MCF 10A (cell line): ENCODE measurements around the gene B4GALT5. TPM values are rescaled to one million over a fixed set of nuclear protein-coding genes. Genes with fewer than 3 reads are reported as not detected.
A peak's percentile ranks its signal among the peaks of the same experiment; 100 is the strongest.

ENCODE experiments used
- BruUV-seq: library from RNA; stranded (reverse); fragments of 400-500 nt; replicated peaks from 2 replicates; lab custom pipeline; 2021; lab: Mats Ljungman, UMichigan
- CTCF ChIA-PET: fragments of 300-600 bp; sonication (Branson Sonifier 250); formaldehyde crosslinking; extraction: SDS; loops from one replicate; lab custom pipeline; 2021; ENCODE audit warnings: antibody characterized with exemption, inconsistent platforms; lab: Yijun Ruan, JAX
- POLR2A ChIA-PET: fragments of 300-600, 350-650 bp; sonication (Branson Sonifier 250); formaldehyde crosslinking; extraction: SDS; loops from one replicate; lab custom pipeline; 2020; ENCODE audit warnings: antibody characterized with exemption, inconsistent platforms; lab: Yijun Ruan, JAX
- DNase-seq: peaks from one replicate; pipeline ENCODE4 v3.0.0-alpha.2; 2018; ENCODE audit not compliant: unreplicated experiment
- H3K27ac Mint-ChIP-seq: one replicate; pipeline ENCODE4 v1.8.0; 2022; ENCODE audit warnings: mild to moderate bottlenecking, low read depth, mixed read lengths; ENCODE audit not compliant: unreplicated experiment
- H3K27me3 Mint-ChIP-seq: one replicate; pipeline ENCODE4 v1.8.0; 2022; ENCODE audit warnings: mixed read lengths; ENCODE audit not compliant: insufficient read depth, unreplicated experiment
- H3K36me3 Mint-ChIP-seq: one replicate; pipeline ENCODE4 v1.8.0; 2022; ENCODE audit warnings: mild to moderate bottlenecking, moderate library complexity, mixed read lengths; ENCODE audit not compliant: insufficient read depth, unreplicated experiment
- H3K4me1 Mint-ChIP-seq: one replicate; pipeline ENCODE4 v1.8.0; 2022; ENCODE audit warnings: mixed read lengths; ENCODE audit not compliant: insufficient read depth, unreplicated experiment
- H3K4me3 Mint-ChIP-seq: one replicate; pipeline ENCODE4 v1.8.0; 2022; ENCODE audit warnings: mild to moderate bottlenecking, moderate library complexity, mixed read lengths; ENCODE audit not compliant: unreplicated experiment
- H3K9me3 Mint-ChIP-seq: one replicate; pipeline ENCODE4 v1.8.0; 2022; ENCODE audit warnings: mixed read lengths; ENCODE audit not compliant: unreplicated experiment
- intact Hi-C: fragments of 100-400 bp; cut with micrococcal nuclease; formaldehyde crosslinking; loops from 2 replicates; pipeline ENCODE4 v1.14.1; 2022
- total RNA-seq: library from RNA; stranded (reverse); gene quantifications from 2 replicates; pipeline ENCODE4 v1.2.3, GENCODE V29; 2022
- TF ChIP-seq, protein P1 (sequence below): fragments of 200-600 bp; IDR thresholded peaks from one replicate; pipeline ENCODE4 v1.8.0; 2022; ENCODE audit warnings: antibody characterized with exemption, mild to moderate bottlenecking; ENCODE audit not compliant: unreplicated experiment

Gene B4GALT5
- total RNA-seq, 1 experiment from 2014 or later = 17.1 TPM

DNA sequence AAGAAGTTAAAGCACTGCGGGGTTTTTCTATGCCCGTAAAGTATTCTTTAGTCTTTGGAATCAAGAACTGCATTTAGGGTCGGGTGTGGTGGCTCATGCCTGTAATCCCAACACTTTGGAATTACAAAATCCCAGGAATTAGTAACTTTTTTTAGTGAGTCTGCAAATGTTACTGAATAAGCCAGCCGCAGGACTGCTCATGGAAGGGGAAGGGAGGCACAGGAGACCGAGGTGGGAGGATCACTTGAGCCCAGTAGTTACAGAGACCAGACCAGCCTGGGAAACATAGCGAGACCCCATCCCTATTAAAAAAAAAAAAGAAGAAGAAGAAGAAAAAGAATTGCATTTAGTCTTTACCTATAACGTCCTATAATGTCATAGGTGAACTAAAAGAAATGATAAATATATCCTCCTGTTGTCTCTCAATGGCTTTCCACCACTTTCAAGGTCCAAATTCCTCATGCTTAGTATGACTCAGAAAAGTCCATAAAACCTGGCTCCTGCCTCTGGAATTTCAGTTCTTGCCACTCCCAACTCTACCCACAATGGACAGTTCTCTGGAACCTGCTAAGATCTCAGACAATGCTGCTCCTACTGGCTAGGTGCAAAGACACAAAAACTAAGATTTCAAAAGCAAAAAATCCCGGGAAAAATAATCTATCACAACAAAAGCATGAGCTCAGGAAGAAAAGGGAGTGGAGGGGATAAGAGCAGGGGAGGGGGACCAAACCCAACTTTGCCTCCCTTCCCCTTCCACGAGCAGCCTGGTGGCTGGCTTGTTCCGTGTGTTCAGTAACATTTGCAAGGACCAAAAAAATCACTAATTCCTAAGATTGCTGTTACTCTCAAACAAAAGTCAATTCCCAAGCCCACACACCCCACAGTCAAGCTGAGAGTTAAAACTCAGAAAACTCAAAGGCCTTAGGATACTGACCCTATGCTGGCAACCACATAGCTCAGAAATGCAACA lies 39.0 kb downstream of the B4GALT5 start:
- H3K4me3 Mint-ChIP-seq = peak overlapping the region; percentile 3

DNA sequence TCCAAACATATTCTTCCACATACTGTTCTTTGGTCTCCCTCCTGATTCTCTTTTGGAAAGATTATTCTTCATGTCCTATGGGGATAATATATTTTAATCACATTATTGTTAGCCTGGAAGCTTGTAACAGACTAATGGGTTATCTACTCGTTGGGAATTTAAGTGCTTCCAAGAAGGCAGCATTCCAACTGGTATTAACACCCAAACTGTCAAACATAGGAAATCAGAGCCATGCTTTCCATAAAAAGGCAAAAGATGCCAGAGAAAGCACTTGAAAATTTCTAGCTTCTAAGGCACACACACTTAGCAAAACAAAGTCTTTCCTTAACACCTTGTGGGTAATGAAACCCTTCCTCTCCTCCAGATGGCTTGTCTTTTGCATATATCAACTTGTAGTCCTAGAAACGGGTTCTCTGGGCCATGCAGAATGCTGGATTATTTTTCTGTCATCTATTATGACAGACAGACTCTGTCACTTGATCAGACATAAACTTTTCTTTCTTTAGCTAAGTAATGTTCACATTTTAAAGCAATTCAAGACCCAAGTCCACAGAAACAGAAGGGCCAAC lies 41.5 kb downstream of the B4GALT5 start:
- H3K36me3 Mint-ChIP-seq = no peaks in the 10 kb centered on the region
- ChIA-PET CTCF (interaction anchor here (1.1 to 1.5 kb wide), 3 partner anchors 10 to 16 kb away, joined by 3 to 8 read pairs (median 7); no protein-coding TSS in a partner anchor), POLR2A (interaction anchor here (0.6 to 1.5 kb wide), 5 partner anchors 10 to 169 kb away, joined by 3 to 4 read pairs (median 3); no protein-coding TSS in a partner anchor)
- intact Hi-C loops = no loop called here
- no TSS peak for BruUV-seq
- H3K4me3 Mint-ChIP-seq = no peak overlapping the region
- TF ChIP-seq, protein P1, sequence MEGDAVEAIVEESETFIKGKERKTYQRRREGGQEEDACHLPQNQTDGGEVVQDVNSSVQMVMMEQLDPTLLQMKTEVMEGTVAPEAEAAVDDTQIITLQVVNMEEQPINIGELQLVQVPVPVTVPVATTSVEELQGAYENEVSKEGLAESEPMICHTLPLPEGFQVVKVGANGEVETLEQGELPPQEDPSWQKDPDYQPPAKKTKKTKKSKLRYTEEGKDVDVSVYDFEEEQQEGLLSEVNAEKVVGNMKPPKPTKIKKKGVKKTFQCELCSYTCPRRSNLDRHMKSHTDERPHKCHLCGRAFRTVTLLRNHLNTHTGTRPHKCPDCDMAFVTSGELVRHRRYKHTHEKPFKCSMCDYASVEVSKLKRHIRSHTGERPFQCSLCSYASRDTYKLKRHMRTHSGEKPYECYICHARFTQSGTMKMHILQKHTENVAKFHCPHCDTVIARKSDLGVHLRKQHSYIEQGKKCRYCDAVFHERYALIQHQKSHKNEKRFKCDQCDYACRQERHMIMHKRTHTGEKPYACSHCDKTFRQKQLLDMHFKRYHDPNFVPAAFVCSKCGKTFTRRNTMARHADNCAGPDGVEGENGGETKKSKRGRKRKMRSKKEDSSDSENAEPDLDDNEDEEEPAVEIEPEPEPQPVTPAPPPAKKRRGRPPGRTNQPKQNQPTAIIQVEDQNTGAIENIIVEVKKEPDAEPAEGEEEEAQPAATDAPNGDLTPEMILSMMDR = no peak
- no peaks in the 10 kb centered on the region for H3K9me3 Mint-ChIP-seq
- H3K4me1 Mint-ChIP-seq = peaks cover 34% of the 10 kb centered on the region
- DNase-seq = no peak
- H3K27ac Mint-ChIP-seq = no peak overlapping the region
- no peaks in the 10 kb centered on the region for H3K27me3 Mint-ChIP-seq

More for the DNA sequence above, 39.0 kb downstream of the B4GALT5 start:
- Mint-ChIP-seq H3K36me3 (no peaks in the 10 kb centered on the region), H3K9me3 (no peaks in the 10 kb centered on the region), H3K27me3 (no peaks in the 10 kb centered on the region), H3K4me1 (peaks cover 53% of the 10 kb centered on the region), H3K27ac (peak overlapping the region; percentile 43)
- intact Hi-C loops = no loop called here
- DNase-seq = peak; percentile 76
- TF ChIP-seq, protein P1 = no peak
- POLR2A ChIA-PET = interaction anchor here (0.9 to 2.1 kb wide), 17 partner anchors 11 to 394 kb away, joined by 3 to 15 read pairs (median 6); partner anchors contain the start of gene B4GALT5
- CTCF ChIA-PET = interaction anchor here (0.8 to 2.4 kb wide), 17 partner anchors 9 to 171 kb away, joined by 3 to 9 read pairs (median 4); no protein-coding TSS in a partner anchor
- no TSS peak for BruUV-seq

DNA sequence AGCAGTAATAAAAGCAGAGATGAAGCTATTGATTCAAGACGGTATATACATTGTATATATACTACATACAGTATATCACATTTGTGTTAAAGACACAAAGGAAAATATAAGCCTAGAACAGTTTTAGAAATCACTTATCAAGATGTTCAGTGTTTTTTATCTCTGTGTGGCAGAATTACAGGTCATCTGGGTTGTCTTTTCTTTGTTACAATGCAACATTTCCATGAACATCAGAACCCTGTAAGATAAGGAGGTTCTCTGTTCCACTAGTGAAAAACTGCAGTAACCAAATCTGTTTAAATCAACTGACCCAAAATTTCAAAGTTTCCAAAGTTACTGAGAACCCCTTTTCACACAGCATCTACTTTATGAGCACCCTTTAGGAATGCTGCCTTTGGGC lies 42.2 kb downstream of the B4GALT5 start:
- H3K36me3 Mint-ChIP-seq = no peaks in the 10 kb centered on the region
- ChIA-PET CTCF (interaction anchor here (1.1 to 1.5 kb wide), 2 partner anchors 9 to 217 kb away, joined by 4 to 7 read pairs; no protein-coding TSS in a partner anchor), POLR2A (interaction anchor here (0.9 to 1.5 kb wide), 5 partner anchors 9 to 97 kb away, joined by 3 to 5 read pairs (median 4); partner anchors contain the start of gene B4GALT5)
- no peaks in the 10 kb centered on the region for H3K27me3 Mint-ChIP-seq
- H3K4me1 Mint-ChIP-seq = peaks cover 26% of the 10 kb centered on the region
- H3K4me3 Mint-ChIP-seq = no peak overlapping the region
- intact Hi-C loops = no loop called here
- TF ChIP-seq, protein P1 = no peak
- no peak overlapping the region for H3K27ac Mint-ChIP-seq
- no peaks in the 10 kb centered on the region for H3K9me3 Mint-ChIP-seq
- DNase-seq = no peak
- no TSS peak for BruUV-seq
